C4-2B (cell line): ENCODE results near the gene PTDSS2.

Experiments used
- H3K27ac ChIP-seq: fragments of 450-650 bp; 2 replicates; pipeline ENCODE4 v1.5.1; 2017
- ZFX ChIP-seq: fragments of 450-650 bp; IDR thresholded peaks from 2 replicates; pipeline ENCODE4 v1.6.1; 2017
- TF ChIP-seq, protein P1 (sequence below): fragments of 450-650 bp; conservative IDR thresholded peaks from 2 replicates; pipeline ENCODE4 v1.5.1; 2017; ENCODE audit warnings: mild to moderate bottlenecking

PTDSS2 gene

GRCh38 chr11:472816-473215 is 22.7 kb downstream of the PTDSS2 start:
- H3K27ac ChIP-seq: no peak overlapping the region
- no peak for TF ChIP-seq ZFX
- TF ChIP-seq, protein P1, sequence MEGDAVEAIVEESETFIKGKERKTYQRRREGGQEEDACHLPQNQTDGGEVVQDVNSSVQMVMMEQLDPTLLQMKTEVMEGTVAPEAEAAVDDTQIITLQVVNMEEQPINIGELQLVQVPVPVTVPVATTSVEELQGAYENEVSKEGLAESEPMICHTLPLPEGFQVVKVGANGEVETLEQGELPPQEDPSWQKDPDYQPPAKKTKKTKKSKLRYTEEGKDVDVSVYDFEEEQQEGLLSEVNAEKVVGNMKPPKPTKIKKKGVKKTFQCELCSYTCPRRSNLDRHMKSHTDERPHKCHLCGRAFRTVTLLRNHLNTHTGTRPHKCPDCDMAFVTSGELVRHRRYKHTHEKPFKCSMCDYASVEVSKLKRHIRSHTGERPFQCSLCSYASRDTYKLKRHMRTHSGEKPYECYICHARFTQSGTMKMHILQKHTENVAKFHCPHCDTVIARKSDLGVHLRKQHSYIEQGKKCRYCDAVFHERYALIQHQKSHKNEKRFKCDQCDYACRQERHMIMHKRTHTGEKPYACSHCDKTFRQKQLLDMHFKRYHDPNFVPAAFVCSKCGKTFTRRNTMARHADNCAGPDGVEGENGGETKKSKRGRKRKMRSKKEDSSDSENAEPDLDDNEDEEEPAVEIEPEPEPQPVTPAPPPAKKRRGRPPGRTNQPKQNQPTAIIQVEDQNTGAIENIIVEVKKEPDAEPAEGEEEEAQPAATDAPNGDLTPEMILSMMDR: no peak

GRCh38 chr11:473415-473814 is 23.3 kb downstream of the PTDSS2 start:
- TF ChIP-seq ZFX: no peak
- TF ChIP-seq, protein P1: no peak
- no peak overlapping the region for H3K27ac ChIP-seq

- H3K27ac ChIP-seq: no peak overlapping the region
- no peak for TF ChIP-seq ZFX
- TF ChIP-seq, protein P1: no peak
These were observed 24.1 kb downstream of the PTDSS2 start for GRCh38 chr11:473962-474785.

GRCh38 chr11:474914-475506 is 24.9 kb downstream of the PTDSS2 start:
- H3K27ac ChIP-seq: no peak overlapping the region
- TF ChIP-seq, protein P1: no peak
- TF ChIP-seq ZFX: no peak

DNA sequence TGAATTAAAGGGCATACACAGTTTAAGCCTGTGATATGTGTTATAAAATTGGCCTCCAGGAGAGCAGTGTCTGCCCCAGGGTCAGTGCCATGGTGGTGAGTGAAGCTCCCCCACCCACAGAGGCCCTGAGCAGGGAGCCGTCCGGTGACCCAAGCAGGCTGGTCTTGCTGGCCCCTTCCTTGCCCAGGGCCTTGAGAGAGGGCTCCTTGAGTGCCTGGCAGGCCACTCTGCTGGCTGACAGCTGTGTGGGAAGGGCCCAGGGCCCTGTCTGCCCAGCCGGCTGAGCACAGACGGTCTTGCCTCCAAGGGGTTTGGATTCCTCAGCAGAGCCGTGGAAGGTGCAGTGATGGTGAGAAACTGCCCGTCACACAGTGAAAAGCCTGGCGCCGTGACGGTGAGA is 25.9 kb downstream of the PTDSS2 start:
- H3K27ac ChIP-seq: no peak overlapping the region
- no peak for TF ChIP-seq ZFX
- TF ChIP-seq, protein P1: no peak

DNA sequence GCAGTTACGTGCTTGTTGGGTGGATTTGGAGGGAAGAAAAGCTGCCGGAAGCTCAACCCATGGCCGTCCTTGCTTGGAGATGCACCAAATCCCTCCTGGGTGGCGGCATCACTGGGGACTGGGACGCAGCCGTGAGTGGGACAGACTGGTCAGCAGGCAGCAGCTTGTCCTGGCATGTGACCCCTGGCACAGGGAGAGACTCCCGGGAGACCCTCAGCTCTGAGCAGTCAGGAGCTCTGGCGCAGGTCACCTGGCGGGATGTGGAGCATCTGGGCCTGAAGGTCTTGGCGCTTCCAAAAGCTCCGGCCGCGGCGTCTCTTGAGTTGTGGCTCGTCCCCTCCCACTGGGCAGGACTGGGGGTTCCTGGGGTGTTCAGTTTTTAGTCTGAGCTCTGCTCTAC is 26.3 kb downstream of the PTDSS2 start:
- no peak for TF ChIP-seq ZFX
- TF ChIP-seq, protein P1: no peak
- H3K27ac ChIP-seq: no peak overlapping the region

GRCh38 chr11:477052-477715 is 27.1 kb downstream of the PTDSS2 start:
- H3K27ac ChIP-seq: no peak overlapping the region
- TF ChIP-seq, protein P1: no peak
- no peak for TF ChIP-seq ZFX
